OCI-LY7 (cell line): ENCODE measurements around the gene DBN1. TPM values are rescaled to one million over a fixed set of nuclear protein-coding genes. Genes with fewer than 3 reads are reported as not detected.

Experiments
- BruUV-seq: library from RNA; stranded (reverse); fragments of 400-500 nt; replicated peaks from 2 replicates; lab custom pipeline; 2021; lab: Mats Ljungman, UMichigan
- CTCF ChIA-PET: fragments of 300-600 bp; sonication (Branson Sonifier 250); formaldehyde crosslinking; loops from one replicate; lab custom pipeline; 2022; ENCODE audit warnings: antibody characterized with exemption; ENCODE audit not compliant: unreplicated experiment; lab: Charles Lee
- POLR2A ChIA-PET: fragments of 300-600 bp; sonication (Branson Sonifier 250); formaldehyde crosslinking; loops from one replicate; lab custom pipeline; 2022; ENCODE audit warnings: antibody characterized with exemption; lab: Charles Lee
- DNase-seq: peaks from one replicate; pipeline ENCODE4 v3.0.0-alpha.2; 2015; ENCODE audit warnings: low spot score
- H2AFZ ChIP-seq: fragments of 200-600 bp; sonication (generic), shearing (Covaris generic); 2 replicates; pipeline ENCODE4 v1.6.1; 2014; ENCODE audit warnings: mild to moderate bottlenecking, antibody characterized with exemption, low read length, moderate library complexity
- H3K27ac ChIP-seq: fragments of 200-600 bp; sonication (generic); 2 replicates; pipeline ENCODE4 v1.5.1; 2014; ENCODE audit warnings: mixed run types, low read depth, mild to moderate bottlenecking, moderate library complexity, low read length, inconsistent platforms; ENCODE audit not compliant: poor library complexity, severe bottlenecking
- H3K36me3 ChIP-seq: fragments of 200-600 bp; sonication (generic); 2 replicates; pipeline ENCODE4 v1.6.1; 2014; ENCODE audit warnings: mild to moderate bottlenecking, antibody characterized with exemption, low read length, moderate library complexity, mixed read lengths; ENCODE audit not compliant: insufficient read depth
- H3K4me1 ChIP-seq: fragments of 200-600 bp; sonication (generic); 2 replicates; pipeline ENCODE4 v1.5.1; 2014; ENCODE audit warnings: mild to moderate bottlenecking, low read length; ENCODE audit not compliant: insufficient read depth, poor library complexity, severe bottlenecking
- H3K4me2 ChIP-seq: fragments of 200-600 bp; sonication (generic); 2 replicates; pipeline ENCODE4 v1.6.1; 2014; ENCODE audit warnings: mild to moderate bottlenecking, low read length
- H3K4me3 ChIP-seq: fragments of 200-600 bp; sonication (generic); 2 replicates; pipeline ENCODE4 v1.5.1; 2014; ENCODE audit warnings: mild to moderate bottlenecking, low read depth, low read length; ENCODE audit not compliant: poor library complexity, severe bottlenecking
- H3K79me2 ChIP-seq: fragments of 200-600 bp; sonication (generic); 2 replicates; pipeline ENCODE4 v1.6.1; 2016; ENCODE audit warnings: low read depth, mild to moderate bottlenecking, low read length, moderate library complexity, mixed read lengths; ENCODE audit not compliant: insufficient read depth
- H3K9me2 ChIP-seq: fragments of 200-600 bp; sonication (generic); 2 replicates; pipeline ENCODE4 v1.6.1; 2016; ENCODE audit warnings: mild to moderate bottlenecking, low read length, mixed read lengths; ENCODE audit not compliant: insufficient read depth
- H3K9me3 ChIP-seq: fragments of 200-600 bp; sonication (generic); 2 replicates; pipeline ENCODE4 v1.6.1; 2014; ENCODE audit warnings: mild to moderate bottlenecking, mixed run types, low read length, mixed read lengths
- H4K20me1 ChIP-seq: fragments of 200-600 bp; sonication (generic); 2 replicates; pipeline ENCODE4 v1.6.1; 2014; ENCODE audit warnings: mild to moderate bottlenecking, antibody characterized with exemption, low read length, moderate library complexity, mixed read lengths; ENCODE audit not compliant: insufficient read depth
- EZH2phosphoT487 ChIP-seq: fragments of 200-600 bp; sonication (generic); IDR thresholded peaks from 2 replicates; pipeline ENCODE4 v1.6.1; 2018; ENCODE audit warnings: low read depth, borderline replicate concordance, mild to moderate bottlenecking, mixed run types, antibody characterized with exemption, low read length, moderate library complexity, mixed read lengths
- intact Hi-C: fragments of 100-400 bp; cut with micrococcal nuclease; formaldehyde crosslinking; loops from one replicate; pipeline ENCODE4 v1.10.0; 2022; ENCODE audit not compliant: unreplicated experiment
- total RNA-seq, 2 experiments: library from RNA; depleted of rRNA in 1 of 2; stranded (reverse); fragments of >200 nt in 1 of 2; shearing (Covaris generic) in 1 of 2; gene quantifications; 2 replicates each; pipeline ENCODE4 v1.2.3, GENCODE V29; 2014 to 2022
- TF ChIP-seq, protein P1 (sequence below): fragments of 200-600 bp; sonication (generic); conservative IDR thresholded peaks from 2 replicates; pipeline ENCODE4 v1.5.1; 2014; ENCODE audit warnings: mild to moderate bottlenecking, antibody characterized with exemption, low read length, moderate library complexity, mixed read lengths

Gene DBN1
- total RNA-seq, 2 experiments from 2014 or later: 11.7 to 22.0 TPM

DNA sequence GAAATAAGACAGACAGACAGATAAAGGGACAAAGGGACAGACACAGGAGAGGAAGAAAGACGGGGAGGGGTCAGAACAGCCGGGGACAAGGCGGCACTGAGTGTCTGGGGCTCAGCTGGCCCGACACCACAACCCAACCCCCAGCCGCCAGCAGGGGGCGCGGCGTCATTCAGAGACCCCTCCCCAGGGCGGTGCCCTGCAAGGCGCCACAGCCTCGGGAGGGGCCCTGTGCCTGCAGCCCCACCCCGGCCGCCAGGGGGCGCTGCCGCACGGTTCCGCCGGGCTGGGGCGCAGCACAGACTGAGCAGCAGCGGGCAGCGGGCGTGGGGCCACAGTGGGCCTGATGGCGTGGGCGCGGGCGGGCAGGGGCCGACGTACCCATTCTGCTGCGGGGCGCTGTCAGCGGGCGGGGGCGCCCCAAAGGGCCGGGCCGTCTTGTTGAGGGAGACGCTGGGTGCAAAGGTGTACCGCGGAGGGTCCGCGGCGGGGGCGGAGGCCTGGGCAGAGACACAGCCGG is 18.1 kb upstream of the DBN1 start:
- peaks cover 8% of the 10 kb centered on the region; the same call in 1 of the 2 replicates for H3K36me3 ChIP-seq
- CTCF ChIA-PET: no interaction called here
- BruUV-seq: no TSS peak
- no peak overlapping the region for H3K4me3 ChIP-seq
- H3K9me2 ChIP-seq: no peaks in the 10 kb centered on the region
- peaks cover 5% of the 10 kb centered on the region; the same call in 1 of the 2 replicates for H4K20me1 ChIP-seq
- intact Hi-C loops: no loop called here
- POLR2A ChIA-PET: no interaction called here
- TF ChIP-seq EZH2phosphoT487: no peak
- TF ChIP-seq, protein P1, sequence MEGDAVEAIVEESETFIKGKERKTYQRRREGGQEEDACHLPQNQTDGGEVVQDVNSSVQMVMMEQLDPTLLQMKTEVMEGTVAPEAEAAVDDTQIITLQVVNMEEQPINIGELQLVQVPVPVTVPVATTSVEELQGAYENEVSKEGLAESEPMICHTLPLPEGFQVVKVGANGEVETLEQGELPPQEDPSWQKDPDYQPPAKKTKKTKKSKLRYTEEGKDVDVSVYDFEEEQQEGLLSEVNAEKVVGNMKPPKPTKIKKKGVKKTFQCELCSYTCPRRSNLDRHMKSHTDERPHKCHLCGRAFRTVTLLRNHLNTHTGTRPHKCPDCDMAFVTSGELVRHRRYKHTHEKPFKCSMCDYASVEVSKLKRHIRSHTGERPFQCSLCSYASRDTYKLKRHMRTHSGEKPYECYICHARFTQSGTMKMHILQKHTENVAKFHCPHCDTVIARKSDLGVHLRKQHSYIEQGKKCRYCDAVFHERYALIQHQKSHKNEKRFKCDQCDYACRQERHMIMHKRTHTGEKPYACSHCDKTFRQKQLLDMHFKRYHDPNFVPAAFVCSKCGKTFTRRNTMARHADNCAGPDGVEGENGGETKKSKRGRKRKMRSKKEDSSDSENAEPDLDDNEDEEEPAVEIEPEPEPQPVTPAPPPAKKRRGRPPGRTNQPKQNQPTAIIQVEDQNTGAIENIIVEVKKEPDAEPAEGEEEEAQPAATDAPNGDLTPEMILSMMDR: peak; percentile 74
- H2AFZ ChIP-seq: no peak overlapping the region
- H3K27ac ChIP-seq: no peak overlapping the region
- no peak overlapping the region; the same call in 1 of the 2 replicates for H3K4me2 ChIP-seq
- DNase-seq: peak; percentile 58
- H3K4me1 ChIP-seq: peaks cover 46% of the 10 kb centered on the region
- H3K9me3 ChIP-seq: no peaks in the 10 kb centered on the region
- H3K79me2 ChIP-seq: no peaks in the 10 kb centered on the region

DNA sequence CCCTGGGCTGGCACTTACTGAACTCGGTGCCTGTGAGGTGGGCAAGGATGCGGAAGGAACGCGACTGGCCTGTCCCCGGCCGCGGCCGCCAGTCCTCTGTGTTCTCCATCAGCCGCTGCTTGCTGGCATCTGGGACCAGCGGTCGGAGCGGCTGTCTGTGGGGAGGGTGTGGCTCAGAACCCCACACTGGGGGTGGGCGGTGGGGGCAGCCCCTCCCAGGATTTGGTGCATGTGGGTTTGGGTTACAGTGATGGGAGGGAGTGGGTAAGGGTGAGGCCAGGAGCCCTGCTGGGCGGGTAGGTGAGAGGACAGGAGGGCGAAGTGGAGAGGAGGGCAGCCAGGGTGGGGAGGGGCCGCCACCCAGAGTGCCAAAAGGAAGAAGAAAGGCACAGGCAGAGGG is 17.6 kb upstream of the DBN1 start:
- TF ChIP-seq EZH2phosphoT487: no peak
- H3K9me3 ChIP-seq: no peaks in the 10 kb centered on the region
- no peak overlapping the region; the same call in 1 of the 2 replicates for H3K4me2 ChIP-seq
- peaks cover 41% of the 10 kb centered on the region for H3K4me1 ChIP-seq
- ChIA-PET POLR2A (no interaction called here), CTCF (no interaction called here)
- H4K20me1 ChIP-seq: no peaks in the 10 kb centered on the region; the same call in 1 of the 2 replicates
- no peak overlapping the region for H3K4me3 ChIP-seq
- H3K9me2 ChIP-seq: no peaks in the 10 kb centered on the region
- no peak overlapping the region for H3K27ac ChIP-seq
- intact Hi-C loops: no loop called here
- no peak for DNase-seq
- H3K36me3 ChIP-seq: peaks cover 12% of the 10 kb centered on the region; the same call in 1 of the 2 replicates
- H2AFZ ChIP-seq: no peak overlapping the region
- no peaks in the 10 kb centered on the region for H3K79me2 ChIP-seq
- BruUV-seq: no TSS peak

DNA sequence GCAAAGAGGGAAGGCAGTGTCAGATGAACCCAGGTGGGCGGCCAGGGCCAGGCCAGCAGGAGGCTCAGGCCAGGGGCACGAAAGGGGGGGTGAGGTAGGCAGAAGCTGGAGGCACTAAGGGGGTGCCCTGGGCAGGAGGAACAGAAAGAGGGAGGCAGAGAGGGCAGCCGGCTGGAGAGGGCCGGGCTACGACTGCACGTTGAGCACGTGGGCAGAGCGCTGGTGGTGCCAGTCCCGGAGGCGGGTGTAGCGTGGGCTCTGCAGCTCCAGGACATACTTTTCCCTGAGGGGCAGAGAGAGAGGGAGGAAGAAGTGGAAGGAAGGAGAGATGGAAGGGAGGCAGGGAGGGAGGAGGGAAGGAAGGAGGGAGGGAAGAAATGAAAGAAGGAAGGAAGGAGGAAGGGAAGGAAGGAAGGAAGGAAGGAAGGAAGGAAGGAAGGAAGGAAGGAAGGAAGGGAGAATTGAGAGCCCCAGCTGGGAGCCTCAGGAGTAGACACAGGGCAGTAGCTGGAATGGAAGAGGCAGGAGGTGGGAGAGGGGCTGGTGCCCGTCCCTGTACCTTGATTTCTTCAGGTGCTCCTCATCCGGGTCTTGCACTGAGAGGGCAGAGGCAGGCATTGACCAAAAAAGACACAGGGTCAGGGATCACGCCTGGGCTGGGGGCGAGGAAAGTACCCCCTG is 17.0 kb upstream of the DBN1 start:
- no TSS peak for BruUV-seq
- POLR2A ChIA-PET: interaction anchor here (0.6 kb wide), 1 partner anchor 717 kb away, joined by 3 read pairs; no protein-coding TSS in a partner anchor
- no peaks in the 10 kb centered on the region for H3K79me2 ChIP-seq
- no peak for DNase-seq
- peak overlapping the region; percentile 49 for H3K4me2 ChIP-seq
- no peaks in the 10 kb centered on the region for H3K9me2 ChIP-seq
- H3K4me3 ChIP-seq: no peak overlapping the region
- peaks cover 35% of the 10 kb centered on the region for H3K4me1 ChIP-seq
- H3K27ac ChIP-seq: no peak overlapping the region
- H3K36me3 ChIP-seq: peaks cover 12% of the 10 kb centered on the region; the same call in 1 of the 2 replicates
- no peak overlapping the region for H2AFZ ChIP-seq
- no peaks in the 10 kb centered on the region for H4K20me1 ChIP-seq
- CTCF ChIA-PET: no interaction called here
- no peaks in the 10 kb centered on the region for H3K9me3 ChIP-seq
- TF ChIP-seq EZH2phosphoT487: no peak
- TF ChIP-seq, protein P1: no peak
- intact Hi-C loops: no loop called here
